SK-N-SH treated with all-trans-retinoic acid at 6 μM for 48 hours (cell line): Measurements from ENCODE around the gene HDAC4.

ENCODE experiments used
- ATAC-seq: fragments of 200-7000 bp; cut with Tn5 transposase; 3 replicates; pipeline ENCODE4 v1.9.1; 2020; ENCODE audit warnings: mild to moderate bottlenecking, moderate library complexity
- BACH2 ChIP-seq: fragments of 250-450 bp; sonication (Bioruptor Pico); IDR thresholded peaks from 2 replicates; pipeline ENCODE4 v1.9.0; 2021; ENCODE audit warnings: mild to moderate bottlenecking, borderline replicate concordance
- CREB5 ChIP-seq: fragments of 250-450 bp; sonication (Bioruptor Pico); IDR thresholded peaks from 2 replicates; pipeline ENCODE4 v1.5.1; 2020; ENCODE audit warnings: low read depth, mild to moderate bottlenecking, moderate library complexity
- CSRNP3 ChIP-seq: fragments of 250-450 bp; sonication (Bioruptor Pico); IDR thresholded peaks from 2 replicates; pipeline ENCODE4 v1.5.1; 2021; ENCODE audit warnings: mild to moderate bottlenecking, moderate library complexity
- ESRRG ChIP-seq: fragments of 250-450 bp; sonication (Bioruptor Pico); IDR thresholded peaks from 2 replicates; pipeline ENCODE4 v1.6.1; 2021; ENCODE audit warnings: mild to moderate bottlenecking
- GLIS3 ChIP-seq: fragments of 250-450 bp; sonication (Bioruptor Pico); IDR thresholded peaks from 2 replicates; pipeline ENCODE4 v1.5.0; 2020; ENCODE audit warnings: mild to moderate bottlenecking, moderate library complexity
- PATZ1 ChIP-seq: fragments of 250-450 bp; sonication (Bioruptor Pico); IDR thresholded peaks from 2 replicates; pipeline ENCODE4 v1.8.0; 2020; ENCODE audit warnings: mild to moderate bottlenecking, moderate library complexity, borderline replicate concordance
- POU6F1 ChIP-seq: fragments of 250-450 bp; sonication (Bioruptor Pico); IDR thresholded peaks from 2 replicates; pipeline ENCODE4 v1.8.0; 2021; ENCODE audit warnings: low read depth, mild to moderate bottlenecking, moderate library complexity, borderline replicate concordance
- PPARA ChIP-seq: fragments of 250-450 bp; sonication (Bioruptor Pico); IDR thresholded peaks from 2 replicates; pipeline ENCODE4 v1.5.0; 2020; ENCODE audit warnings: mild to moderate bottlenecking, borderline replicate concordance
- RARB ChIP-seq: fragments of 250-450 bp; sonication (Bioruptor Pico); IDR thresholded peaks from 2 replicates; pipeline ENCODE4 v1.8.0; 2021; ENCODE audit warnings: mild to moderate bottlenecking, moderate library complexity
- SNAI2 ChIP-seq: fragments of 250-450 bp; sonication (Bioruptor Pico); IDR thresholded peaks from 2 replicates; pipeline ENCODE4 v1.5.0; 2020; ENCODE audit warnings: mild to moderate bottlenecking, moderate library complexity
- TCF4 ChIP-seq: fragments of 250-450 bp; sonication (Bioruptor Pico); IDR thresholded peaks from 2 replicates; pipeline ENCODE4 v1.8.0; 2021; ENCODE audit warnings: mild to moderate bottlenecking, moderate library complexity, borderline replicate concordance
- TSHZ2 ChIP-seq: fragments of 250-450 bp; sonication (Bioruptor Pico); IDR thresholded peaks from 2 replicates; pipeline ENCODE4 v1.5.0; 2020; ENCODE audit warnings: mild to moderate bottlenecking, moderate library complexity
- ZC3H10 ChIP-seq: fragments of 250-450 bp; sonication (Bioruptor Pico); IDR thresholded peaks from 2 replicates; pipeline ENCODE4 v1.5.1; 2021; ENCODE audit warnings: mild to moderate bottlenecking, moderate library complexity
- ZFP3 ChIP-seq: fragments of 250-450 bp; sonication (Bioruptor Pico); IDR thresholded peaks from 2 replicates; pipeline ENCODE4 v1.5.0; 2020; ENCODE audit warnings: mild to moderate bottlenecking, moderate library complexity
- ZFP30 ChIP-seq: fragments of 450-650 bp; formaldehyde crosslinking; IDR thresholded peaks from 2 replicates; pipeline ENCODE4 v1.5.0; 2022; ENCODE audit warnings: mild to moderate bottlenecking, moderate library complexity
- ZNF565 ChIP-seq: fragments of 450-650 bp; formaldehyde crosslinking; conservative IDR thresholded peaks from 2 replicates; pipeline ENCODE4 v1.5.0; 2020; ENCODE audit warnings: low read depth, mild to moderate bottlenecking, moderate library complexity
- ZNF70 ChIP-seq: fragments of 450-650 bp; formaldehyde crosslinking; IDR thresholded peaks from 2 replicates; pipeline ENCODE4 v1.5.0; 2020; ENCODE audit warnings: mild to moderate bottlenecking, moderate library complexity
- ZNF8 ChIP-seq: fragments of 450-650 bp; formaldehyde crosslinking; IDR thresholded peaks from 2 replicates; pipeline ENCODE4 v1.5.0; 2020; ENCODE audit warnings: mild to moderate bottlenecking, moderate library complexity

HDAC4 gene

GRCh38 chr2:239354132-239354790 is 46.6 kb downstream of the HDAC4 start:
- TF ChIP-seq ZFP30 (CRISPR knock-in tag) (no peak), GLIS3 (CRISPR knock-in tag) (no peak), POU6F1 (no peak), TSHZ2 (CRISPR knock-in tag) (no peak), ZFP3 (CRISPR knock-in tag) (no peak), TCF4 (CRISPR knock-in tag) (no peak)
- ATAC-seq = no peak

- ATAC-seq = no peak
- TF ChIP-seq ESRRG (CRISPR knock-in tag) (no peak), TSHZ2 (CRISPR knock-in tag) (no peak), PATZ1 (CRISPR knock-in tag) (no peak), ZC3H10 (no peak)
Observed at GRCh38 chr2:239353692-239354091, 47.1 kb downstream of the HDAC4 start.

GRCh38 chr2:239351687-239352086 is 49.1 kb downstream of the HDAC4 start:
- TF ChIP-seq CSRNP3 (no peak), BACH2 (CRISPR knock-in tag) (no peak), CREB5 (CRISPR knock-in tag) (no peak), ZNF565 (no peak), ESRRG (CRISPR knock-in tag) (no peak), RARB (CRISPR knock-in tag) (no peak), ZNF8 (CRISPR knock-in tag) (no peak), PATZ1 (CRISPR knock-in tag) (no peak), TSHZ2 (CRISPR knock-in tag) (no peak), ZNF70 (CRISPR knock-in tag) (no peak), SNAI2 (CRISPR knock-in tag) (no peak), ZFP3 (CRISPR knock-in tag) (no peak), ZFP30 (CRISPR knock-in tag) (no peak), ZC3H10 (no peak), PPARA (CRISPR knock-in tag) (no peak)
- no peak for ATAC-seq
